ENCODE measurements around the gene PNMA8B. TPM values are rescaled to one million over a fixed set of nuclear protein-coding genes. Genes with fewer than 3 reads are reported as not detected.

Gene PNMA8B
- total and polyA plus RNA-seq, 12 donors: 7.6 to 63.4 (median 29.3) TPM

- Histone ChIP-seq H3K4me1 (replicated peaks in 1 of 2) (peaks cover 34 to 56% of the 10 kb centered on the region in 2 donors), H3K27ac (peak overlapping the region; percentile 49 to 90 (median 79)), H3K9me3 (replicated peaks in 1 of 3) (no peaks in the 10 kb centered on the region), H3K27me3 (no peaks in the 10 kb centered on the region), H3K4me3 (peak overlapping the region in 2 of 4 donors; percentile 20 to 47), H3K36me3 (replicated peaks in 1 of 2) (no peaks in the 10 kb centered on the region)
- TF ChIP-seq POLR2A (IDR thresholded peaks at IDR 0.05) (peak in 1 of 2 donors; percentile 5), CTCF (IDR thresholded peaks at IDR 0.05) (no peak)
- peak in 6 of 7 donors; percentile 38 to 67 (median 54) for DNase-seq
- intact Hi-C loops (cut with DNase I): no loop called here
- WGBS, 4 donors: 23 to 34% (median 26%) methylated on average over 11 to 17 of the region's 17 CpGs
Observed at GRCh38 chr19:46492841-46493235, 2.8 kb downstream of the PNMA8B start.

GRCh38 chr19:46491975-46492682, 3.5 kb downstream of the PNMA8B start:
- peak overlapping the region in 1 of 4 donors; percentile 47 for H3K4me3 ChIP-seq
- H3K36me3 ChIP-seq (replicated peaks in 1 of 2): no peaks in the 10 kb centered on the region
- H3K27ac ChIP-seq: peak overlapping the region in 4 of 5 donors; percentile 18 to 90 (median 76)
- DNase-seq: peak in 5 of 7 donors; percentile 21 to 52 (median 46)
- H3K27me3 ChIP-seq: no peaks in the 10 kb centered on the region
- TF ChIP-seq CTCF (IDR thresholded peaks at IDR 0.05) (no peak), POLR2A (IDR thresholded peaks at IDR 0.05) (no peak)
- peaks cover 41 to 62% of the 10 kb centered on the region in 2 donors for H3K4me1 ChIP-seq (replicated peaks in 1 of 2)
- intact Hi-C loops (cut with DNase I): loop anchor here in 1 of 2 donors (2.0 kb wide), 1 partner anchor 21 kb away; no protein-coding TSS in a partner anchor
- WGBS, 4 donors: 38 to 50% (median 46%) methylated on average over 5 to 18 of the region's 18 CpGs
- H3K9me3 ChIP-seq (replicated peaks in 1 of 3): no peaks in the 10 kb centered on the region

GRCh38 chr19:46490774-46491173, 4.9 kb downstream of the PNMA8B start:
- Histone ChIP-seq H3K27ac (no peak overlapping the region), H3K4me3 (no peak overlapping the region), H3K4me1 (replicated peaks in 1 of 2) (peaks cover 41 to 57% of the 10 kb centered on the region in 2 donors), H3K27me3 (no peaks in the 10 kb centered on the region), H3K36me3 (replicated peaks in 1 of 2) (no peaks in the 10 kb centered on the region), H3K9me3 (replicated peaks in 1 of 3) (no peaks in the 10 kb centered on the region)
- TF ChIP-seq CTCF (IDR thresholded peaks at IDR 0.05) (no peak), POLR2A (IDR thresholded peaks at IDR 0.05) (no peak)
- 89 to 90% (median 89%) methylated on average over 9 of the region's 9 CpGs for WGBS, 4 donors
- intact Hi-C loops (cut with DNase I): loop anchor here in 1 of 2 donors (2.0 kb wide), 1 partner anchor 22 kb away; no protein-coding TSS in a partner anchor
- DNase-seq: no peak

- DNase-seq: peak; percentile 72 to 82 (median 79)
- intact Hi-C loops (cut with DNase I): loop anchor here (2.0 to 10.0 kb wide), 3 partner anchors 23 to 205 kb away; no protein-coding TSS in a partner anchor
- H3K27ac ChIP-seq: peak overlapping the region in 3 of 5 donors; percentile 1 to 71 (median 68)
- no peaks in the 10 kb centered on the region for H3K27me3 ChIP-seq
- H3K9me3 ChIP-seq (replicated peaks in 1 of 3): no peaks in the 10 kb centered on the region
- WGBS, 4 donors: 7 to 13% (median 11%) methylated on average over 16 to 52 of the region's 52 CpGs
- peak overlapping the region in 2 of 4 donors; percentile 5 to 6 for H3K4me3 ChIP-seq
- H3K4me1 ChIP-seq (replicated peaks in 1 of 2): peaks cover 33 to 46% of the 10 kb centered on the region in 2 donors
- TF ChIP-seq CTCF (IDR thresholded peaks at IDR 0.05) (peak; percentile 39 to 78 (median 74)), POLR2A (IDR thresholded peaks at IDR 0.05) (peak in 1 of 2 donors; percentile 18)
- H3K36me3 ChIP-seq (replicated peaks in 1 of 2): no peaks in the 10 kb centered on the region
Observed at GRCh38 chr19:46489445-46490272, 6.0 kb downstream of the PNMA8B start.
